ENCODE data around the gene LIG3. TPM values are rescaled to one million over a fixed set of nuclear protein-coding genes. Genes with fewer than 3 reads are reported as not detected.
"Not testable (repeated sequence)": the region's sequence is repeated elsewhere in the genome, so short reads cannot be mapped to it uniquely, and the experiment has no call there.

LIG3 gene
- total RNA-seq, 2 experiments from 2014 or later: 43.5 to 45.7 TPM

- no peaks in the 10 kb centered on the region for H3K27me3 Mint-ChIP-seq
- H3K4me3 Mint-ChIP-seq: no peak overlapping the region
- no peaks in the 10 kb centered on the region for H3K9me3 Mint-ChIP-seq
- no peak overlapping the region for H3K27ac Mint-ChIP-seq
- H3K4me1 Mint-ChIP-seq: peaks cover 2% of the 10 kb centered on the region
- peaks cover 17% of the 10 kb centered on the region for H3K36me3 Mint-ChIP-seq
- no peak for DNase-seq
Observed at GRCh38 chr17:34990921-34991365, 10.6 kb downstream of the LIG3 start.

DNA sequence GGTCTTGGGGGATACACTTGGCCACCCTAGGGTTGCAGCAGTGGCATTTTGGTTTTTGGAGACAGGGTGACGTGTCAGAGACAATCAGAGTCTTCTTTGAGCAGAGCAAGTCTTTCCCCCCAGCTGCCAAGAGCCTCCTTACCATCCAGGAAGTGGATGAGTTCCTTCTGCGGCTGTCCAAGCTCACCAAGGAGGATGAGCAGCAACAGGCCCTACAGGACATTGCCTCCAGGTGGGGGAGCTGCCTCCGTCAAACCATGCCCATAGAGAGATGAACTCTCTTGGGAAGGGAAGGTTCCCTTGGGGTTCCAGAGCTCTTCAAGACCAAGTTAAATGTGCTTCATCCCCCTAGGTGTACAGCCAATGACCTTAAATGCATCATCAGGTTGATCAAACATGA is 11.3 kb downstream of the LIG3 start:
- H3K4me1 Mint-ChIP-seq: peaks cover 2% of the 10 kb centered on the region
- no peak for DNase-seq
- H3K36me3 Mint-ChIP-seq: peaks cover 15% of the 10 kb centered on the region
- H3K9me3 Mint-ChIP-seq: no peaks in the 10 kb centered on the region
- H3K27me3 Mint-ChIP-seq: no peaks in the 10 kb centered on the region
- H3K4me3 Mint-ChIP-seq: no peak overlapping the region
- H3K27ac Mint-ChIP-seq: no peak overlapping the region

DNA sequence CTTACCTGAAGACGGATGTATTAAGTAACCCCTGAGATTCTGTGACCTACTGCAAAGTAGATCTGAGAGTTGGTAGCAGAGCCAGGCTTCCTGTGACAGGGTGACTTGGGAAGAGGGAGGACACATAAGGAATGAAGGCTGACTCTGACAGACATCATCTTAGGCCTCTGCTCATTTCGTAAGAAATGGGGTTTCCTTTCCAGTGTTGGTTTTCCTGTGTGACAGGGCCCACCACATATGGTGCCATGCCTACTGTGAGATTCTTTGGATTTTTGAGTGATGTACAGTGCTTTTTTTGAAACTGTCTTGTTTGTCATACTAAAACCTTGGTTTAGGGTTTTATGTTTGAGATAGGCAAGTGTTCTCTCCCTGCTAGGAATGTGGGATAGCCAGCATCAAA is 12.7 kb downstream of the LIG3 start:
- Mint-ChIP-seq H3K9me3 (no peaks in the 10 kb centered on the region), H3K27ac (no peak overlapping the region), H3K36me3 (peaks cover 13% of the 10 kb centered on the region), H3K27me3 (no peaks in the 10 kb centered on the region), H3K4me1 (peaks cover 2% of the 10 kb centered on the region), H3K4me3 (no peak overlapping the region)
- DNase-seq: no peak

DNA sequence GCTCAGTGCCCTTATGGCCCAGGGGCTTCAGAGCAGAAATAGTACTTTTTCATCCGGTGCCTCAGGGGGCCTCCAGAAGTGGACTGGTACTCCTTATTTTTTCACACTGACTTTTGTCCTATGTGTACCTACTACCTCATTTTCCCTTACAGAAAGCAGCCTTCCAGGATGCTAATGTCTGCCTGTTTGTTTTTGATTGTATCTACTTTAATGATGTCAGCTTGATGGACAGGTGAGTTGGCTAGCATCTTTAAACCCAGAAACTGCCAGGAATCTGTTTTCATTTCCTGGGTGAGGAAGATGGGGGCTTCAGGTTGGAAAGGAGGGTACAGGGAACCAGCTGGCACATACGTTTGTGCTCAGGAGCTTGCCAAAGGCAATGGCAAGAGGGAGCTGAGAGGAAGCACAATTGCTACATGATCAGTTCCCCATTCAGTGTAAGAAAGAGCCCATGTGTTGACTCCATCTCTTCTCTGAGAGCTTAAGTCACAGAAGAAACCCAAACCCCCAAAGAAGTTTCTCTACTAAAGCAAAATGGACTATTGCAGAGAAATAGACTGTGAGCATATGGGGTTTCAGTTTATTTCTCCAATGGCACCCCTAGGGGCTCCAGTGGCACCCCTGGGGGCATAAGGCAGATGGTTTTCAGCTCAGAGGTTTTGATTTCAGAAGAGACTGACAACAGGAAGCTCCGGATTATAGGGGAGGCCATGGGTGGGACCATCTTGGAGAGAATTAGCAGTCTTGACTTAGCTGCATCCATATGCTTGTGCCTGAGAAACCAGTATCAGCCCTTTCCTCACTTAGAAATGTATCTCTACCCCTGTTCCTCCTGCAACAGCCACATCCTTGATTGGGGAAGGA is 16.3 kb downstream of the LIG3 start:
- Mint-ChIP-seq H3K4me3 (no peak overlapping the region), H3K27me3 (no peaks in the 10 kb centered on the region), H3K9me3 (no peaks in the 10 kb centered on the region), H3K27ac (no peak overlapping the region), H3K4me1 (peaks cover 3% of the 10 kb centered on the region), H3K36me3 (peaks cover 10% of the 10 kb centered on the region)
- no peak for DNase-seq

GRCh38 chr17:34997355-34997862 is 17.1 kb downstream of the LIG3 start:
- H3K9me3 Mint-ChIP-seq: no peaks in the 10 kb centered on the region
- H3K4me3 Mint-ChIP-seq: no peak overlapping the region
- H3K4me1 Mint-ChIP-seq: peaks cover 3% of the 10 kb centered on the region
- H3K36me3 Mint-ChIP-seq: peaks cover 8% of the 10 kb centered on the region
- no peak for DNase-seq
- no peaks in the 10 kb centered on the region for H3K27me3 Mint-ChIP-seq
- no peak overlapping the region for H3K27ac Mint-ChIP-seq

DNA sequence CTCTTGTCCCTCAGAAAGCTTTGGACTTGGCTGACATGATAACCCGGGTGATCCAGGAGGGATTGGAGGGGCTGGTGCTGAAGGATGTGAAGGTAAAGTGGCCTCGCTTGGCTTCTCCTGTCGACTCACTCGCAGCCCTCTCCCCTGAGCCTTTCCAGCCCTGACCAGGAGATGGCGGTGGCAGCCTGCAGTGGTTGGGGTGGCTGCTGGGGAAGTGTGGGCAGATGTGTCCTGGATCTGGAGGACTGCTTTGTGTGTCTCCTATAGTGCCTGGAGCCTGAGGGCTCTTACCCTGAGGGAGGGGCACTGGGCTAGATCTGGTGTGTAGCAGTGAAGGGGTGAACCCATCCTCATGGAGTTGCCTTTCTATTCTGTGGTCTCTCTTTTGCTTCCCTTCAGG is 17.9 kb downstream of the LIG3 start:
- Mint-ChIP-seq H3K36me3 (peaks cover 5% of the 10 kb centered on the region), H3K4me1 (peaks cover 3% of the 10 kb centered on the region), H3K27ac (no peak overlapping the region), H3K27me3 (no peaks in the 10 kb centered on the region), H3K4me3 (no peak overlapping the region), H3K9me3 (no peaks in the 10 kb centered on the region)
- DNase-seq: peak; percentile 78

DNA sequence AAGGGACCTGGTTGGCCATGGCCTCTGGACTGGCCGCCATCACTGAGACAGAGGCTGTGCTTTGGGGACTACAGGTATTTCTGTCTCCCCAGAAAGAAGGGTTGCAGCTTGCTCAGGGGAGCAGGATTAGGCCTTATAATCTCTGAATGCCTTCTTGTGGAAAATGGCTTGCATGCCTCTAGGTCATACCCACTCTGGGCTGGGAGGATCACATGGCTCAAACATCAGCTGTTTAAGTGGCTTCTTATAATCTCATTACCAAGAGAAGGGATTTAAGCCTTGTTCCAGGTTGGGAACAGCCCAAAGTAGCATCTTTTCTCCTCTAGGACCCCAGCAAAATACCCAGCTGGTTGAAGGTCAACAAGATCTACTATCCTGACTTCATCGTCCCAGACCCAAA is 19.1 kb downstream of the LIG3 start:
- no peaks in the 10 kb centered on the region for H3K27me3 Mint-ChIP-seq
- H3K9me3 Mint-ChIP-seq: no peaks in the 10 kb centered on the region
- DNase-seq: no peak
- H3K27ac Mint-ChIP-seq: no peak overlapping the region
- peaks cover 5% of the 10 kb centered on the region for H3K36me3 Mint-ChIP-seq
- H3K4me3 Mint-ChIP-seq: no peak overlapping the region
- H3K4me1 Mint-ChIP-seq: peaks cover 3% of the 10 kb centered on the region

- not testable (repeated sequence) for H3K27ac Mint-ChIP-seq, H3K36me3 Mint-ChIP-seq, DNase-seq, H3K4me1 Mint-ChIP-seq, H3K4me3 Mint-ChIP-seq, H3K9me3 Mint-ChIP-seq, H3K27me3 Mint-ChIP-seq
Observed at GRCh38 chr17:35000965-35001364, 20.7 kb downstream of the LIG3 start.

GRCh38 chr17:35001549-35001948 is 21.2 kb downstream of the LIG3 start:
- H3K36me3 Mint-ChIP-seq: no peaks in the 10 kb centered on the region
- H3K4me3 Mint-ChIP-seq: no peak overlapping the region
- H3K4me1 Mint-ChIP-seq: peaks cover 3% of the 10 kb centered on the region
- H3K27me3 Mint-ChIP-seq: no peaks in the 10 kb centered on the region
- DNase-seq: no peak
- H3K27ac Mint-ChIP-seq: no peak overlapping the region
- no peaks in the 10 kb centered on the region for H3K9me3 Mint-ChIP-seq

GRCh38 chr17:35002876-35003551 is 22.7 kb downstream of the LIG3 start:
- Mint-ChIP-seq H3K9me3 (no peaks in the 10 kb centered on the region), H3K27ac (no peak overlapping the region), H3K27me3 (no peaks in the 10 kb centered on the region), H3K36me3 (no peaks in the 10 kb centered on the region), H3K4me3 (no peak overlapping the region), H3K4me1 (peaks cover 3% of the 10 kb centered on the region)
- DNase-seq: no peak

- no peaks in the 10 kb centered on the region for H3K4me1 Mint-ChIP-seq
- no peak overlapping the region for H3K4me3 Mint-ChIP-seq
- no peaks in the 10 kb centered on the region for H3K9me3 Mint-ChIP-seq
- no peak overlapping the region for H3K27ac Mint-ChIP-seq
- no peaks in the 10 kb centered on the region for H3K27me3 Mint-ChIP-seq
- DNase-seq: no peak
- peaks cover under 1% of the 10 kb centered on the region for H3K36me3 Mint-ChIP-seq
Observed at GRCh38 chr17:35003778-35004177, 23.5 kb downstream of the LIG3 start.

DNA sequence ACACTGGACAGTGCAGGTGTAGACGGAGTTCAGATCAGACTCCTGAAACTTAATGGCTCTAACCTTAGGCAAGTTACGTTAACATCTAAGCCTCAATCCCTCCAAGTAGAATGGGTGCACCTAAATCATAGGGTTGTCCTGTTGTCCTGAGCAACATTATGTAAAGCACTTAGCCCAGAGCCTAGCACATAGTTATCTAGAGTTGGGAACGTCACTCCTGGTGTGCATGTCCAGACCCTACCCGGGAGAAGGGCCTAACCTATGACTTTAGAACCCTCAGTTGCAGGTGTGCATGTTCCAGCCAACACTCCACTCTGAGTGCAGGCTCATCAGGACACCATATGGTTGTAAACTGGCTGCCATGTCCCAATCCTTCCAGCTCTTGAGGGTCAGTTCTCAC is 26.0 kb downstream of the LIG3 start:
- Mint-ChIP-seq H3K4me3 (no peak overlapping the region), H3K27me3 (no peaks in the 10 kb centered on the region), H3K36me3 (peaks cover 5% of the 10 kb centered on the region), H3K9me3 (no peaks in the 10 kb centered on the region), H3K27ac (no peak overlapping the region), H3K4me1 (no peaks in the 10 kb centered on the region)
- DNase-seq: no peak

GRCh38 chr17:35006961-35007360 is 26.6 kb downstream of the LIG3 start:
- Mint-ChIP-seq H3K9me3 (no peaks in the 10 kb centered on the region), H3K27ac (no peak overlapping the region), H3K36me3 (peaks cover 5% of the 10 kb centered on the region), H3K4me1 (no peaks in the 10 kb centered on the region), H3K27me3 (no peaks in the 10 kb centered on the region), H3K4me3 (no peak overlapping the region)
- no peak for DNase-seq

GRCh38 chr17:35010093-35010492 is 29.8 kb downstream of the LIG3 start:
- H3K36me3 Mint-ChIP-seq: peaks cover 5% of the 10 kb centered on the region
- H3K27ac Mint-ChIP-seq: no peak overlapping the region

GRCh38 chr17:35011671-35012216 is 31.4 kb downstream of the LIG3 start:
- no peak overlapping the region for H3K27ac Mint-ChIP-seq
- H3K4me3 Mint-ChIP-seq: no peak overlapping the region
- H3K27me3 Mint-ChIP-seq: no peaks in the 10 kb centered on the region
- H3K9me3 Mint-ChIP-seq: no peaks in the 10 kb centered on the region
- peaks cover 5% of the 10 kb centered on the region for H3K36me3 Mint-ChIP-seq
- no peaks in the 10 kb centered on the region for H3K4me1 Mint-ChIP-seq
- no peak for DNase-seq

More at GRCh38 chr17:35010093-35010492, 29.8 kb downstream of the LIG3 start:
- Mint-ChIP-seq H3K9me3 (no peaks in the 10 kb centered on the region), H3K27me3 (no peaks in the 10 kb centered on the region), H3K4me1 (no peaks in the 10 kb centered on the region), H3K4me3 (no peak overlapping the region)
- DNase-seq: no peak

Data from activated naive CD8-positive, alpha-beta T cell treated with anti-CD3 and anti-CD28 coated beads for 36 hours (primary cell).